Fibroblast of villous mesenchyme (primary cell): ENCODE measurements around the gene POPDC3. TPM values are rescaled to one million over a fixed set of nuclear protein-coding genes. Genes with fewer than 3 reads are reported as not detected.

Source experiments
- DNase-seq: peaks from one replicate; pipeline ENCODE4 v3.0.0-alpha.2; 2010; ENCODE audit warnings: low read depth
- H3K4me3 ChIP-seq: 2 replicates; pipeline ENCODE4 v1.5.1; 2011; ENCODE audit warnings: low read depth, mild to moderate bottlenecking, low read length
- CTCF ChIP-seq: IDR thresholded peaks from 2 replicates; pipeline ENCODE4 v1.5.1; 2012; ENCODE audit warnings: low read depth, mild to moderate bottlenecking, low read length; ENCODE audit not compliant: insufficient read depth
- total RNA-seq: library from RNA; depleted of rRNA; stranded (reverse); fragments of >200 nt; gene quantifications from 2 replicates; pipeline ENCODE4 v1.2.3, GENCODE V29; 2012

Gene POPDC3
- total RNA-seq, 1 donor: 19.4 TPM

- no peak overlapping the region for H3K4me3 ChIP-seq
- DNase-seq: no peak
- TF ChIP-seq CTCF: no peak
Measured at GRCh38 chr6:105199711-105200110, 19.9 kb upstream of the POPDC3 start.

- no peak for TF ChIP-seq CTCF
- no peak overlapping the region for H3K4me3 ChIP-seq
- no peak for DNase-seq
Measured at GRCh38 chr6:105196076-105196475, 16.3 kb upstream of the POPDC3 start.

GRCh38 chr6:105194591-105194990, 14.8 kb upstream of the POPDC3 start:
- DNase-seq: no peak
- TF ChIP-seq CTCF: no peak
- H3K4me3 ChIP-seq: no peak overlapping the region

GRCh38 chr6:105194106-105194505, 14.3 kb upstream of the POPDC3 start:
- DNase-seq: no peak
- H3K4me3 ChIP-seq: no peak overlapping the region
- TF ChIP-seq CTCF: no peak

GRCh38 chr6:105193647-105194046, 13.8 kb upstream of the POPDC3 start:
- no peak overlapping the region for H3K4me3 ChIP-seq
- TF ChIP-seq CTCF: no peak
- peak; percentile 70 for DNase-seq

- H3K4me3 ChIP-seq: no peak overlapping the region
- DNase-seq: no peak
Measured at GRCh38 chr6:105192707-105193465, 13.1 kb upstream of the POPDC3 start.

More at GRCh38 chr6:105192707-105193465, 13.1 kb upstream of the POPDC3 start:
- TF ChIP-seq CTCF: no peak
